ENCODE data around the gene PLA2G4D.

The PLA2G4D gene

GRCh38 chr15:42038401-42038800 lies 56.0 kb downstream of the PLA2G4D start:
- no peak for TF ChIP-seq CTCF (IDR thresholded peaks at IDR 0.05; ENCODE audit: control insufficient read depth, insufficient read depth, low read depth, low read length, missing control alignments)
- H3K4me3 ChIP-seq (ENCODE audit: control insufficient read depth, low read depth, low read length), result no peak overlapping the region
- DNase-seq (ENCODE audit: low read depth), result no peak

GRCh38 chr15:42037656-42038055 lies 56.7 kb downstream of the PLA2G4D start:
- H3K4me3 ChIP-seq (ENCODE audit: control insufficient read depth, low read depth, low read length), result no peak overlapping the region
- TF ChIP-seq CTCF (IDR thresholded peaks at IDR 0.05; ENCODE audit: control insufficient read depth, insufficient read depth, low read depth, low read length, missing control alignments), result no peak
- DNase-seq (ENCODE audit: low read depth), result no peak

GRCh38 chr15:42036966-42037365 lies 57.4 kb downstream of the PLA2G4D start:
- TF ChIP-seq CTCF (IDR thresholded peaks at IDR 0.05; ENCODE audit: control insufficient read depth, insufficient read depth, low read depth, low read length, missing control alignments), result no peak
- no peak overlapping the region for H3K4me3 ChIP-seq (ENCODE audit: control insufficient read depth, low read depth, low read length)
- no peak for DNase-seq (ENCODE audit: low read depth)

- no peak for DNase-seq (ENCODE audit: low read depth)
- no peak for TF ChIP-seq CTCF (IDR thresholded peaks at IDR 0.05; ENCODE audit: control insufficient read depth, insufficient read depth, low read depth, low read length, missing control alignments)
- no peak overlapping the region for H3K4me3 ChIP-seq (ENCODE audit: control insufficient read depth, low read depth, low read length)
Observed at GRCh38 chr15:42036112-42036905, 58.1 kb downstream of the PLA2G4D start.

GRCh38 chr15:42035435-42035761 lies 59.0 kb downstream of the PLA2G4D start:
- no peak overlapping the region for H3K4me3 ChIP-seq (ENCODE audit: control insufficient read depth, low read depth, low read length)
- no peak for TF ChIP-seq CTCF (IDR thresholded peaks at IDR 0.05; ENCODE audit: control insufficient read depth, insufficient read depth, low read depth, low read length, missing control alignments)
- DNase-seq (ENCODE audit: low read depth), result no peak

- DNase-seq (ENCODE audit: low read depth), result no peak
- no peak overlapping the region for H3K4me3 ChIP-seq (ENCODE audit: control insufficient read depth, low read depth, low read length)
- TF ChIP-seq CTCF (IDR thresholded peaks at IDR 0.05; ENCODE audit: control insufficient read depth, insufficient read depth, low read depth, low read length, missing control alignments), result no peak
Observed at GRCh38 chr15:42034628-42035434, 59.5 kb downstream of the PLA2G4D start.
